ENCODE data around the gene SERPINA10.
"Not testable (repeated sequence)": the region's sequence is repeated elsewhere in the genome, so short reads cannot be mapped to it uniquely, and the experiment has no call there.

Gene SERPINA10

GRCh38 chr14:94282991-94283723, 9.9 kb downstream of the SERPINA10 start:
- no peak for DNase-seq (ENCODE audit: low read depth)

- DNase-seq (ENCODE audit: low read depth) = no peak
Measured at GRCh38 chr14:94278731-94279130, 14.3 kb downstream of the SERPINA10 start.

- not testable (repeated sequence) for DNase-seq (ENCODE audit: low read depth)
Measured at GRCh38 chr14:94276898-94277561, 16.0 kb downstream of the SERPINA10 start.

- no peak for DNase-seq (ENCODE audit: low read depth)
Measured at GRCh38 chr14:94269156-94269555, 23.9 kb downstream of the SERPINA10 start.

GRCh38 chr14:94268582-94268981, 24.5 kb downstream of the SERPINA10 start:
- not testable (repeated sequence) for DNase-seq (ENCODE audit: low read depth)

GRCh38 chr14:94267352-94267751, 25.7 kb downstream of the SERPINA10 start:
- no peak for DNase-seq (ENCODE audit: low read depth)

GRCh38 chr14:94264195-94264594, 28.9 kb downstream of the SERPINA10 start:
- DNase-seq (ENCODE audit: low read depth) = not testable (repeated sequence)

GRCh38 chr14:94244182-94244581, 48.9 kb downstream of the SERPINA10 start:
- DNase-seq (ENCODE audit: low read depth) = no peak

- no peak for DNase-seq (ENCODE audit: low read depth)
Measured at GRCh38 chr14:94239406-94239805, 53.7 kb downstream of the SERPINA10 start.

GRCh38 chr14:94237983-94238382, 55.1 kb downstream of the SERPINA10 start:
- no peak for DNase-seq (ENCODE audit: low read depth)

- no peak for DNase-seq (ENCODE audit: low read depth)
Measured at GRCh38 chr14:94237046-94237445, 56.0 kb downstream of the SERPINA10 start.
